OCI-LY3 (cell line): Measurements from ENCODE around the gene ARL14.

Experiments
- EZH2phosphoT487 ChIP-seq: fragments of 200-600 bp; shearing (Covaris generic); IDR thresholded peaks from 2 replicates; pipeline ENCODE4 v1.6.1; 2018; ENCODE audit warnings: antibody characterized with exemption, mixed run types, low read depth
- TF ChIP-seq, protein P1 (sequence below): fragments of 200-600, 300-600 bp; sonication (generic); IDR thresholded peaks from 2 replicates; pipeline ENCODE4 v1.5.1; 2014; ENCODE audit warnings: antibody characterized with exemption, low read length, low read depth

- TF ChIP-seq, protein P1, sequence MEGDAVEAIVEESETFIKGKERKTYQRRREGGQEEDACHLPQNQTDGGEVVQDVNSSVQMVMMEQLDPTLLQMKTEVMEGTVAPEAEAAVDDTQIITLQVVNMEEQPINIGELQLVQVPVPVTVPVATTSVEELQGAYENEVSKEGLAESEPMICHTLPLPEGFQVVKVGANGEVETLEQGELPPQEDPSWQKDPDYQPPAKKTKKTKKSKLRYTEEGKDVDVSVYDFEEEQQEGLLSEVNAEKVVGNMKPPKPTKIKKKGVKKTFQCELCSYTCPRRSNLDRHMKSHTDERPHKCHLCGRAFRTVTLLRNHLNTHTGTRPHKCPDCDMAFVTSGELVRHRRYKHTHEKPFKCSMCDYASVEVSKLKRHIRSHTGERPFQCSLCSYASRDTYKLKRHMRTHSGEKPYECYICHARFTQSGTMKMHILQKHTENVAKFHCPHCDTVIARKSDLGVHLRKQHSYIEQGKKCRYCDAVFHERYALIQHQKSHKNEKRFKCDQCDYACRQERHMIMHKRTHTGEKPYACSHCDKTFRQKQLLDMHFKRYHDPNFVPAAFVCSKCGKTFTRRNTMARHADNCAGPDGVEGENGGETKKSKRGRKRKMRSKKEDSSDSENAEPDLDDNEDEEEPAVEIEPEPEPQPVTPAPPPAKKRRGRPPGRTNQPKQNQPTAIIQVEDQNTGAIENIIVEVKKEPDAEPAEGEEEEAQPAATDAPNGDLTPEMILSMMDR = no peak
- TF ChIP-seq EZH2phosphoT487 = no peak
Measured at GRCh38 chr3:160665231-160665630, 11.7 kb upstream of the ARL14 start.
